Vagina (tissue), 2 donors: Measurements from ENCODE around the gene IFT122.

Source experiments
- POLR2A ChIP-seq, 2 donors: fragments of 450-650 bp; IDR thresholded peaks; one replicate each; pipeline ENCODE4 v1.6.1; 2017; ENCODE audit warnings: antibody characterized with exemption in 2 of 2, mild to moderate bottlenecking in 2 of 2, moderate library complexity in 2 of 2
- POLR2AphosphoS5 ChIP-seq, 2 donors: sonication (generic); formaldehyde crosslinking; IDR thresholded peaks; one replicate each; pipeline ENCODE4 v1.9.0; 2017; ENCODE audit warnings: antibody characterized with exemption in 2 of 2, mild to moderate bottlenecking in 2 of 2, low read depth in 1 of 2; ENCODE audit not compliant: insufficient read depth in 1 of 2
- TF ChIP-seq, protein P1 (sequence below), 3 experiments: fragments of 450-650 bp in 2 of 3; fragments of 200-600 bp in 1 of 3; sonication (generic) in 1 of 3; IDR thresholded peaks; one replicate each; pipeline ENCODE4 v1.5.1; 2017 to 2019; ENCODE audit warnings: antibody characterized with exemption in 3 of 3, mild to moderate bottlenecking in 2 of 3, moderate library complexity in 2 of 3

DNA sequence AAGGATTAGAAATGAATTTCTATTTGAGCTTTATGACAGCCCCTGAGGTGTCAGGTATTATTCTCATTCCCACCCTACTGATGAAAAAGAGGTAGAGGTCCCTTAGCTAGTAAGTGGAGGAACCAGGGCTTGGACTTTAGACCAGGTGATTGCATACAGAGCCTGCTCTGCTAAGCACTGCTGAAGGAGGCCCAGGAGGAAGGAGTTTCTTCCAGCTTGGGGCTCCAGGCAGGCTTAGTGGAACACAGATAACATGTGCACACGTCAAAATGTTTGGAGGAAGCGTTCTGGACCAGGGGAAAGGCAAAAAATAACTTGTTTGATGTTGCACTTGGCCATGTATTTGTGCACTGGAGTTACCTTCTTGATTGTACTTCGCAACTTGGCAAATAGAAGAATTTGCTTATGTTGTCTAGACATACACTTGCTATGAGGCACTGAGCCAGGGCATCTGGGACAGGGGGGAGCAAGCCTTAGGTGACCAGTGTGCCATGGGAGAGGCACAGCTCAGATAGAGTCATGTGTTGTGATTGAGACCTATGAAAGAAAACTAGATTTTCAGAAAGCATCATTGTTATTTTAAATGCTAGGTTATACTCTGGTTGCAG is 22.4 kb downstream of the IFT122 start:
- TF ChIP-seq, protein P1, sequence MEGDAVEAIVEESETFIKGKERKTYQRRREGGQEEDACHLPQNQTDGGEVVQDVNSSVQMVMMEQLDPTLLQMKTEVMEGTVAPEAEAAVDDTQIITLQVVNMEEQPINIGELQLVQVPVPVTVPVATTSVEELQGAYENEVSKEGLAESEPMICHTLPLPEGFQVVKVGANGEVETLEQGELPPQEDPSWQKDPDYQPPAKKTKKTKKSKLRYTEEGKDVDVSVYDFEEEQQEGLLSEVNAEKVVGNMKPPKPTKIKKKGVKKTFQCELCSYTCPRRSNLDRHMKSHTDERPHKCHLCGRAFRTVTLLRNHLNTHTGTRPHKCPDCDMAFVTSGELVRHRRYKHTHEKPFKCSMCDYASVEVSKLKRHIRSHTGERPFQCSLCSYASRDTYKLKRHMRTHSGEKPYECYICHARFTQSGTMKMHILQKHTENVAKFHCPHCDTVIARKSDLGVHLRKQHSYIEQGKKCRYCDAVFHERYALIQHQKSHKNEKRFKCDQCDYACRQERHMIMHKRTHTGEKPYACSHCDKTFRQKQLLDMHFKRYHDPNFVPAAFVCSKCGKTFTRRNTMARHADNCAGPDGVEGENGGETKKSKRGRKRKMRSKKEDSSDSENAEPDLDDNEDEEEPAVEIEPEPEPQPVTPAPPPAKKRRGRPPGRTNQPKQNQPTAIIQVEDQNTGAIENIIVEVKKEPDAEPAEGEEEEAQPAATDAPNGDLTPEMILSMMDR (IDR thresholded peaks at IDR 0.05) = no peak
- TF ChIP-seq POLR2A (IDR thresholded peaks at IDR 0.05) = no peak
- no peak for TF ChIP-seq POLR2AphosphoS5 (IDR thresholded peaks at IDR 0.05; ENCODE audit: insufficient read depth in 1 of 2, low read depth in 1 of 2)
